Activated naive CD8-positive, alpha-beta T cell treated with anti-CD3 and anti-CD28 coated beads, Interleukin-2, amount 50 U/mL, for 24 hours (primary cell): ENCODE results near the gene ZBTB38.
A peak's percentile ranks its signal among the peaks of the same experiment; 100 is the strongest.

ENCODE experiments used
- ATAC-seq: fragments of 150-1000 bp; cut with Tn5 transposase; one replicate; pipeline ENCODE4 v1.10.0; 2021
- DNase-seq: peaks from one replicate; pipeline ENCODE4 v3.0.0; 2021
- H3K27ac Mint-ChIP-seq: one replicate; pipeline ENCODE4 v1.8.0; 2021; ENCODE audit warnings: mild to moderate bottlenecking, mixed read lengths
- H3K27me3 Mint-ChIP-seq: one replicate; pipeline ENCODE4 v1.8.0; 2021; ENCODE audit warnings: mixed read lengths
- H3K36me3 Mint-ChIP-seq: one replicate; pipeline ENCODE4 v1.8.0; 2021; ENCODE audit warnings: low read depth, mixed read lengths
- H3K4me1 Mint-ChIP-seq: one replicate; pipeline ENCODE4 v1.8.0; 2021; ENCODE audit warnings: mixed read lengths
- H3K4me3 Mint-ChIP-seq: one replicate; pipeline ENCODE4 v1.8.0; 2021; ENCODE audit warnings: mild to moderate bottlenecking, moderate library complexity, mixed read lengths
- H3K9me3 Mint-ChIP-seq: one replicate; pipeline ENCODE4 v1.8.0; 2021; ENCODE audit warnings: mixed read lengths

The ZBTB38 gene

GRCh38 chr3:141368925-141369794 is 856 bp downstream of the ZBTB38 start:
- Mint-ChIP-seq H3K27me3 (no peaks in the 10 kb centered on the region), H3K4me1 (peaks cover 47% of the 10 kb centered on the region), H3K4me3 (no peak overlapping the region), H3K36me3 (no peaks in the 10 kb centered on the region), H3K9me3 (no peaks in the 10 kb centered on the region), H3K27ac (no peak overlapping the region)
- no peak for ATAC-seq
- DNase-seq: no peak

GRCh38 chr3:141370065-141370533 is 1.8 kb downstream of the ZBTB38 start:
- peaks cover 48% of the 10 kb centered on the region for H3K4me1 Mint-ChIP-seq

GRCh38 chr3:141371882-141372281 is 3.6 kb downstream of the ZBTB38 start:
- H3K27me3 Mint-ChIP-seq: no peaks in the 10 kb centered on the region
- no peak for DNase-seq
- peaks cover 50% of the 10 kb centered on the region for H3K4me1 Mint-ChIP-seq
- H3K27ac Mint-ChIP-seq: peak overlapping the region; percentile 37
- ATAC-seq: peak; percentile 13
- H3K4me3 Mint-ChIP-seq: no peak overlapping the region
- no peaks in the 10 kb centered on the region for H3K9me3 Mint-ChIP-seq
- no peaks in the 10 kb centered on the region for H3K36me3 Mint-ChIP-seq

More at GRCh38 chr3:141370065-141370533, 1.8 kb downstream of the ZBTB38 start:
- no peaks in the 10 kb centered on the region for H3K36me3 Mint-ChIP-seq
- H3K4me3 Mint-ChIP-seq: no peak overlapping the region
- no peaks in the 10 kb centered on the region for H3K27me3 Mint-ChIP-seq
- H3K27ac Mint-ChIP-seq: no peak overlapping the region
- ATAC-seq (peak; percentile 97), DNase-seq (peak; percentile 37)
- no peaks in the 10 kb centered on the region for H3K9me3 Mint-ChIP-seq

GRCh38 chr3:141372656-141373055 is 4.4 kb downstream of the ZBTB38 start:
- no peaks in the 10 kb centered on the region for H3K36me3 Mint-ChIP-seq
- no peaks in the 10 kb centered on the region for H3K27me3 Mint-ChIP-seq
- no peak overlapping the region for H3K4me3 Mint-ChIP-seq
- no peak for DNase-seq
- H3K9me3 Mint-ChIP-seq: no peaks in the 10 kb centered on the region
- ATAC-seq: no peak
- peaks cover 43% of the 10 kb centered on the region for H3K4me1 Mint-ChIP-seq
- no peak overlapping the region for H3K27ac Mint-ChIP-seq

GRCh38 chr3:141373232-141373631 is 4.9 kb downstream of the ZBTB38 start:
- DNase-seq: no peak
- ATAC-seq: no peak
- Mint-ChIP-seq H3K4me1 (peaks cover 39% of the 10 kb centered on the region), H3K36me3 (no peaks in the 10 kb centered on the region), H3K9me3 (no peaks in the 10 kb centered on the region), H3K27me3 (no peaks in the 10 kb centered on the region), H3K4me3 (no peak overlapping the region), H3K27ac (peak overlapping the region; percentile 21)

GRCh38 chr3:141373768-141374526 is 5.6 kb downstream of the ZBTB38 start:
- ATAC-seq (no peak), DNase-seq (no peak)
- H3K4me1 Mint-ChIP-seq: peaks cover 40% of the 10 kb centered on the region
- no peaks in the 10 kb centered on the region for H3K27me3 Mint-ChIP-seq
- no peaks in the 10 kb centered on the region for H3K36me3 Mint-ChIP-seq
- H3K9me3 Mint-ChIP-seq: no peaks in the 10 kb centered on the region
- H3K27ac Mint-ChIP-seq: peak overlapping the region; percentile 21
- no peak overlapping the region for H3K4me3 Mint-ChIP-seq

GRCh38 chr3:141375381-141376301 is 7.3 kb downstream of the ZBTB38 start:
- H3K4me1 Mint-ChIP-seq: peaks cover 42% of the 10 kb centered on the region
- no peak overlapping the region for H3K4me3 Mint-ChIP-seq

GRCh38 chr3:141377377-141377776 is 9.1 kb downstream of the ZBTB38 start:
- no peak overlapping the region for H3K4me3 Mint-ChIP-seq

More at GRCh38 chr3:141375381-141376301, 7.3 kb downstream of the ZBTB38 start:
- Mint-ChIP-seq H3K27ac (no peak overlapping the region), H3K9me3 (no peaks in the 10 kb centered on the region), H3K27me3 (no peaks in the 10 kb centered on the region), H3K36me3 (no peaks in the 10 kb centered on the region)
- ATAC-seq (no peak), DNase-seq (no peak)

GRCh38 chr3:141378556-141378955 is 10.3 kb downstream of the ZBTB38 start:
- no peaks in the 10 kb centered on the region for H3K36me3 Mint-ChIP-seq
- peaks cover 25% of the 10 kb centered on the region for H3K4me1 Mint-ChIP-seq
- ATAC-seq (no peak), DNase-seq (no peak)
- H3K4me3 Mint-ChIP-seq: no peak overlapping the region
- H3K27ac Mint-ChIP-seq: no peak overlapping the region
- no peaks in the 10 kb centered on the region for H3K27me3 Mint-ChIP-seq
- no peaks in the 10 kb centered on the region for H3K9me3 Mint-ChIP-seq

More at GRCh38 chr3:141377377-141377776, 9.1 kb downstream of the ZBTB38 start:
- no peaks in the 10 kb centered on the region for H3K27me3 Mint-ChIP-seq
- H3K36me3 Mint-ChIP-seq: no peaks in the 10 kb centered on the region
- ATAC-seq (no peak), DNase-seq (no peak)
- H3K9me3 Mint-ChIP-seq: no peaks in the 10 kb centered on the region
- H3K27ac Mint-ChIP-seq: no peak overlapping the region
- H3K4me1 Mint-ChIP-seq: peaks cover 36% of the 10 kb centered on the region

GRCh38 chr3:141379250-141379966 is 11.1 kb downstream of the ZBTB38 start:
- peak; percentile 48 for ATAC-seq
- Mint-ChIP-seq H3K9me3 (no peaks in the 10 kb centered on the region), H3K4me1 (peaks cover 23% of the 10 kb centered on the region), H3K36me3 (no peaks in the 10 kb centered on the region), H3K4me3 (no peak overlapping the region), H3K27ac (peak overlapping the region; percentile 52), H3K27me3 (no peaks in the 10 kb centered on the region)
- no peak for DNase-seq

- Mint-ChIP-seq H3K27me3 (no peaks in the 10 kb centered on the region), H3K27ac (peak overlapping the region; percentile 36), H3K36me3 (no peaks in the 10 kb centered on the region), H3K4me3 (no peak overlapping the region), H3K4me1 (peaks cover 22% of the 10 kb centered on the region), H3K9me3 (no peaks in the 10 kb centered on the region)
- ATAC-seq (no peak), DNase-seq (no peak)
Measured at GRCh38 chr3:141380279-141380678, 12.0 kb downstream of the ZBTB38 start.

GRCh38 chr3:141380987-141381386 is 12.7 kb downstream of the ZBTB38 start:
- no peaks in the 10 kb centered on the region for H3K9me3 Mint-ChIP-seq
- H3K4me1 Mint-ChIP-seq: peaks cover 15% of the 10 kb centered on the region

GRCh38 chr3:141382571-141382970 is 14.3 kb downstream of the ZBTB38 start:
- Mint-ChIP-seq H3K36me3 (no peaks in the 10 kb centered on the region), H3K27ac (no peak overlapping the region), H3K4me1 (peaks cover 10% of the 10 kb centered on the region), H3K27me3 (peaks cover 10% of the 10 kb centered on the region), H3K9me3 (no peaks in the 10 kb centered on the region), H3K4me3 (no peak overlapping the region)
- no peak for ATAC-seq
- DNase-seq: no peak

More at GRCh38 chr3:141380987-141381386, 12.7 kb downstream of the ZBTB38 start:
- no peak for DNase-seq
- Mint-ChIP-seq H3K27ac (no peak overlapping the region), H3K36me3 (no peaks in the 10 kb centered on the region), H3K4me3 (no peak overlapping the region), H3K27me3 (peaks cover 2% of the 10 kb centered on the region)
- ATAC-seq: no peak
